HEK293 (cell line): Measurements from ENCODE around the gene TRIM5.

ENCODE experiments used
- CTCF ChIP-seq: fragments of 450-650 bp; formaldehyde crosslinking; IDR thresholded peaks from 2 replicates; pipeline ENCODE4 v1.5.1; 2016; ENCODE audit warnings: missing biosample characterization, missing genetic modification characterization
- HOXA7 ChIP-seq: sonication (generic); formaldehyde crosslinking; IDR thresholded peaks from 2 replicates; pipeline ENCODE4 v1.8.1; 2022; ENCODE audit warnings: missing genetic modification reagents, borderline replicate concordance
- KLF16 ChIP-seq: fragments of 450-650 bp; formaldehyde crosslinking; IDR thresholded peaks from 2 replicates; pipeline ENCODE4 v1.5.1; 2017; ENCODE audit warnings: missing biosample characterization, missing genetic modification characterization
- MYNN ChIP-seq: fragments of 450-650 bp; formaldehyde crosslinking; IDR thresholded peaks from 2 replicates; pipeline ENCODE4 v1.5.1; 2016; ENCODE audit warnings: missing biosample characterization, missing genetic modification characterization, borderline replicate concordance
- PATZ1 ChIP-seq: fragments of 450-650 bp; formaldehyde crosslinking; IDR thresholded peaks from 2 replicates; pipeline ENCODE4 v1.5.1; 2016; ENCODE audit warnings: missing biosample characterization, missing genetic modification characterization
- SETDB1 ChIP-seq: IDR thresholded peaks from one replicate; pipeline ENCODE4 v1.6.1; 2017; ENCODE audit warnings: mild to moderate bottlenecking, low read length, moderate library complexity, mixed read lengths; ENCODE audit not compliant: insufficient read length
- ZBTB20 ChIP-seq: fragments of 450-650 bp; formaldehyde crosslinking; IDR thresholded peaks from 2 replicates; pipeline ENCODE4 v1.5.1; 2016; ENCODE audit warnings: missing biosample characterization, missing genetic modification characterization
- ZNF121 ChIP-seq: fragments of 450-650 bp; formaldehyde crosslinking; IDR thresholded peaks from 2 replicates; pipeline ENCODE4 v1.5.1; 2016; ENCODE audit warnings: missing biosample characterization, missing genetic modification characterization
- ZNF16 ChIP-seq: fragments of 450-650 bp; formaldehyde crosslinking; IDR thresholded peaks from 2 replicates; pipeline ENCODE4 v1.5.1; 2016; ENCODE audit warnings: low read depth, missing biosample characterization, missing genetic modification characterization
- ZNF311 ChIP-seq: fragments of 450-650 bp; formaldehyde crosslinking; IDR thresholded peaks from 2 replicates; pipeline ENCODE4 v1.5.1; 2017; ENCODE audit warnings: missing biosample characterization, missing genetic modification characterization, borderline replicate concordance
- ZNF350 ChIP-seq: fragments of 450-650 bp; formaldehyde crosslinking; IDR thresholded peaks from 2 replicates; pipeline ENCODE4 v1.5.0; 2017; ENCODE audit warnings: missing biosample characterization, mild to moderate bottlenecking, missing genetic modification characterization
- TF ChIP-seq, protein P1 (sequence below): fragments of 450-650 bp; formaldehyde crosslinking; IDR thresholded peaks from 2 replicates; pipeline ENCODE4 v1.5.0; 2017; ENCODE audit warnings: missing biosample characterization, missing genetic modification characterization, borderline replicate concordance
- TF ChIP-seq, protein P2 (sequence below): sonication (generic); formaldehyde crosslinking; IDR thresholded peaks from 2 replicates; pipeline ENCODE4 v1.8.1; 2022; ENCODE audit warnings: mild to moderate bottlenecking, moderate library complexity, missing genetic modification reagents
- TF ChIP-seq, protein P3 (sequence below): fragments of 450-650 bp; formaldehyde crosslinking; IDR thresholded peaks from 2 replicates; pipeline ENCODE4 v1.5.1; 2016; ENCODE audit warnings: missing biosample characterization, missing genetic modification characterization

DNA sequence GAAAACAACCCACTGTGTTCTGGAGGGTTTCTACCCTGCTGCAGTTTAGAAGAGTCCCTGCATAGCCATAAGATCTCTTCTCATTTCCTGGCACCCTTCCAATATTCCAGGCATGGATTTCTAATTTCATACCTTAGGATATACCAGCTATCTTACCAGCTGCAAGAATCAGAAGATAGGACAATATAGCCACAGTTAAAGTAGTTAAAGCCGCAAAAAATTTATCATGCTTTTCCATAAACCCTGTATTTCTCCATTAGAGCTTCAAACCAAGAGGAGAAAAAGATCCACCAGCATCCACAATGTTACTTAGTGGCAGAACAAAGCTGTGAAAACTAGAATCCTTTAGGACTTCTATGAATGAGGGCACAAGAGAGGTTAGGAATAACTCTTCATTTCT lies 42.8 kb upstream of the TRIM5 start:
- TF ChIP-seq KLF16 (no peak), MYNN (no peak), ZNF350 (no peak), CTCF (tag by site-specific recombination) (no peak), PATZ1 (tag by site-specific recombination) (no peak), ZNF121 (tag by site-specific recombination) (no peak), ZBTB20 (tag by site-specific recombination) (no peak), SETDB1 (no peak), HOXA7 (CRISPR knock-in tag) (no peak), ZNF16 (tag by site-specific recombination) (no peak), ZNF311 (tag by site-specific recombination) (no peak)
- TF ChIP-seq, protein P1, sequence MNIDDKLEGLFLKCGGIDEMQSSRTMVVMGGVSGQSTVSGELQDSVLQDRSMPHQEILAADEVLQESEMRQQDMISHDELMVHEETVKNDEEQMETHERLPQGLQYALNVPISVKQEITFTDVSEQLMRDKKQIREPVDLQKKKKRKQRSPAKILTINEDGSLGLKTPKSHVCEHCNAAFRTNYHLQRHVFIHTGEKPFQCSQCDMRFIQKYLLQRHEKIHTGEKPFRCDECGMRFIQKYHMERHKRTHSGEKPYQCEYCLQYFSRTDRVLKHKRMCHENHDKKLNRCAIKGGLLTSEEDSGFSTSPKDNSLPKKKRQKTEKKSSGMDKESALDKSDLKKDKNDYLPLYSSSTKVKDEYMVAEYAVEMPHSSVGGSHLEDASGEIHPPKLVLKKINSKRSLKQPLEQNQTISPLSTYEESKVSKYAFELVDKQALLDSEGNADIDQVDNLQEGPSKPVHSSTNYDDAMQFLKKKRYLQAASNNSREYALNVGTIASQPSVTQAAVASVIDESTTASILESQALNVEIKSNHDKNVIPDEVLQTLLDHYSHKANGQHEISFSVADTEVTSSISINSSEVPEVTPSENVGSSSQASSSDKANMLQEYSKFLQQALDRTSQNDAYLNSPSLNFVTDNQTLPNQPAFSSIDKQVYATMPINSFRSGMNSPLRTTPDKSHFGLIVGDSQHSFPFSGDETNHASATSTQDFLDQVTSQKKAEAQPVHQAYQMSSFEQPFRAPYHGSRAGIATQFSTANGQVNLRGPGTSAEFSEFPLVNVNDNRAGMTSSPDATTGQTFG (tag by site-specific recombination) = no peak
- TF ChIP-seq, protein P2, sequence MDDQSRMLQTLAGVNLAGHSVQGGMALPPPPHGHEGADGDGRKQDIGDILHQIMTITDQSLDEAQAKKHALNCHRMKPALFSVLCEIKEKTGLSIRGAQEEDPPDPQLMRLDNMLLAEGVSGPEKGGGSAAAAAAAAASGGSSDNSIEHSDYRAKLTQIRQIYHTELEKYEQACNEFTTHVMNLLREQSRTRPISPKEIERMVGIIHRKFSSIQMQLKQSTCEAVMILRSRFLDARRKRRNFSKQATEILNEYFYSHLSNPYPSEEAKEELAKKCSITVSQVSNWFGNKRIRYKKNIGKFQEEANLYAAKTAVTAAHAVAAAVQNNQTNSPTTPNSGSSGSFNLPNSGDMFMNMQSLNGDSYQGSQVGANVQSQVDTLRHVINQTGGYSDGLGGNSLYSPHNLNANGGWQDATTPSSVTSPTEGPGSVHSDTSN (CRISPR knock-in tag) = no peak
- TF ChIP-seq, protein P3, sequence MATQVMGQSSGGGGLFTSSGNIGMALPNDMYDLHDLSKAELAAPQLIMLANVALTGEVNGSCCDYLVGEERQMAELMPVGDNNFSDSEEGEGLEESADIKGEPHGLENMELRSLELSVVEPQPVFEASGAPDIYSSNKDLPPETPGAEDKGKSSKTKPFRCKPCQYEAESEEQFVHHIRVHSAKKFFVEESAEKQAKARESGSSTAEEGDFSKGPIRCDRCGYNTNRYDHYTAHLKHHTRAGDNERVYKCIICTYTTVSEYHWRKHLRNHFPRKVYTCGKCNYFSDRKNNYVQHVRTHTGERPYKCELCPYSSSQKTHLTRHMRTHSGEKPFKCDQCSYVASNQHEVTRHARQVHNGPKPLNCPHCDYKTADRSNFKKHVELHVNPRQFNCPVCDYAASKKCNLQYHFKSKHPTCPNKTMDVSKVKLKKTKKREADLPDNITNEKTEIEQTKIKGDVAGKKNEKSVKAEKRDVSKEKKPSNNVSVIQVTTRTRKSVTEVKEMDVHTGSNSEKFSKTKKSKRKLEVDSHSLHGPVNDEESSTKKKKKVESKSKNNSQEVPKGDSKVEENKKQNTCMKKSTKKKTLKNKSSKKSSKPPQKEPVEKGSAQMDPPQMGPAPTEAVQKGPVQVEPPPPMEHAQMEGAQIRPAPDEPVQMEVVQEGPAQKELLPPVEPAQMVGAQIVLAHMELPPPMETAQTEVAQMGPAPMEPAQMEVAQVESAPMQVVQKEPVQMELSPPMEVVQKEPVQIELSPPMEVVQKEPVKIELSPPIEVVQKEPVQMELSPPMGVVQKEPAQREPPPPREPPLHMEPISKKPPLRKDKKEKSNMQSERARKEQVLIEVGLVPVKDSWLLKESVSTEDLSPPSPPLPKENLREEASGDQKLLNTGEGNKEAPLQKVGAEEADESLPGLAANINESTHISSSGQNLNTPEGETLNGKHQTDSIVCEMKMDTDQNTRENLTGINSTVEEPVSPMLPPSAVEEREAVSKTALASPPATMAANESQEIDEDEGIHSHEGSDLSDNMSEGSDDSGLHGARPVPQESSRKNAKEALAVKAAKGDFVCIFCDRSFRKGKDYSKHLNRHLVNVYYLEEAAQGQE (tag by site-specific recombination) = no peak
